Ectodermal cell (in vitro differentiated cells): ENCODE data around the gene MYD88.

Experiments used
- H3K27ac ChIP-seq: 2 replicates; pipeline ENCODE4 v1.7.0; 2013; ENCODE audit warnings: mild to moderate bottlenecking, low read depth, low read length; ENCODE audit not compliant: insufficient read depth, poor library complexity, severe bottlenecking
- H3K27me3 ChIP-seq: 2 replicates; pipeline ENCODE4 v1.7.0; 2013; ENCODE audit warnings: mild to moderate bottlenecking, low read length; ENCODE audit not compliant: insufficient read depth, control insufficient read depth, poor library complexity, severe bottlenecking
- H3K36me3 ChIP-seq: one replicate; pipeline ENCODE4 v1.7.0; 2013; ENCODE audit warnings: low read length; ENCODE audit not compliant: control insufficient read depth, insufficient read depth
- H3K4me1 ChIP-seq: one replicate; pipeline ENCODE4 v1.7.0; 2013; ENCODE audit warnings: low read length; ENCODE audit not compliant: control insufficient read depth, insufficient read depth
- H3K4me3 ChIP-seq: 2 replicates; pipeline ENCODE4 v1.7.0; 2013; ENCODE audit warnings: low read depth, low read length, control low read depth; ENCODE audit not compliant: insufficient read depth
- H3K9me3 ChIP-seq: 2 replicates; pipeline ENCODE4 v1.7.0; 2013; ENCODE audit warnings: mild to moderate bottlenecking, low read length, moderate library complexity; ENCODE audit not compliant: control insufficient read depth
- WGBS, 2 experiments: methylation state at CpG; one replicate each; pipeline ENCODE4 v1.1.7; 2013; ENCODE audit warnings: missing lambda C conversion rate in 2 of 2; 5-methylcytosine and 5-hydroxymethylcytosine counted together

The MYD88 gene

DNA sequence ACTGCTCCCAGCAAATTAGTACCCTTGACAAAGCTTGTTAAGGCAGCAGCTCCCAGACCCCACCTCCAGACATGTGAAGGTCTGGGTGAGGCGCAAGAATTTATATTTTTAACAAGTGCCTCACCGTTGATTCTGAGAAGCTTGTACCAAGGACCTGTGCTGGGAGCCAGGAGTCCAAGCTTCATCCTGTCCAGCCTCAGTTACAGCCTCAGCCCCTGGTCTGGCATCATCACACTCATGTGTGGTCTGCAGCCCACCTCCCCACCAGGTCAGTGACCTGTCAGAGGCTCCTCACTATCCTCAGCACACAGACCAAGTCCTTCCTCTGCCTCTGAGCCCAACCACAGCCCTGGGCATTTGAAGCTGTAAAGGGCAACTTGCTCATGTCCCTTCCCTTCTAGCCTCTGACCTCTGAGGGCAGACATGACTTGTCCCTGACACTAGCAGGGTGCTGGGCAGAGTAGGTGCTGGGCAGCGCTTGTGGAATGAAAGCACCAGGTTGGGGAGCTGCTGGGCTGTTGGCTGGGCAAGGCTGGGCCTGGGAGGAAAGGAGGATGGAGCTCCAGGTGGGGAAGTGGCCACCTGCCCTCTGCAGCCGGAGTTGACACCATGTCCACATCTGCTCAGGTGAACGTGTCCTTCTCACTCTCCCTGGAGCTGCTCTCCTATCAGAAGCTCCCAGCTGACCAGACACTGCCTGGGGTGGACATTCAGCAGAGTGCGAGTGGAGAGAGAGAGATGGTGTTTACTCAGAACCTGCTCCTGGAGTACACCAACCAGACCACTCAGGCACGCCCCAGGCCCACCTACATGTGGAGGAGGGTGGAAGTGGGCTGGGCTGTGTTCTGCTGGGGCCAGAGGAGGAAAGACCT, 18.4 kb upstream of the MYD88 start:
- WGBS, 2 experiments = 94 to 96% methylated on average over 7 of the region's 7 CpGs
- Histone ChIP-seq H3K36me3 (peaks cover 6% of the 10 kb centered on the region), H3K27ac (no peak overlapping the region), H3K9me3 (no peaks in the 10 kb centered on the region), H3K4me1 (no peaks in the 10 kb centered on the region), H3K4me3 (no peak overlapping the region), H3K27me3 (no peaks in the 10 kb centered on the region)

DNA sequence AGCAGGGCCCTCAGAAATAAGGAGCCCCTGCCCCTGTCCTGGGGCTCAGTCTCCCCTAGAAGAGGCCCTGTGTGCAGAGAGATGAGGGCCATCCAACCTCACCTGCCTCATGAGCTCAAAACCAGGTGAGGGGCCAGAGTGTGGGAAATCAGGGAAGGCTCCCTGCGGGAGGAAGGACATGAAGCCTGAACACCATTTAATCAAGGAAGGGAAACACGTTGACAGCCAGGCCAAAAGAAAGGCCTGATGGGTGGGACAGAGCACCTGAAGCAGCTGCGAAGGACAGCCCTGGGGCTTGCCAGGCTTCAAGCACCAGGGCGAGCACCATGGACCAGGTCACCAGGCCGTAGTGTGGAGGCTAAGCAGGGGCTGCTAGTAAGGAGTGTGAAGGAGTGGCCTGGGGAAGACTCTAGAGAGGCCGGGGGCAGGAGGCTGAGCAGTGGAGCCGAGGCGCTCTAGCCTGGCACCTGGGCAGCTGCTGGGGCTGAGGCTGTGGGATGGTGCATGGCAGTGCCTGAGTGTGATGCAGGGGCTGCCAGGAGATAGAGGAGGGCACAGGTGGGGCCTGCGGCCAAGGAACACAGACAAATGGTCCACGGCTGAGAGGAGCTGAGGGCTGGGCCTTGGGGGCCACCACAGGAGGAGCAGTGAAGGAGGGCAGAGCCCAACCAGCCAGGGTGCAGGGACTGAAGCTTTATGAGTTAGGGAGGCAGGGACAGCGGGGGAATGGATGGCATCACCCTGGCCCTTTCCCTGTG, 17.6 kb upstream of the MYD88 start:
- 93 to 95% methylated on average over 11 of the region's 11 CpGs for WGBS, 2 experiments
- Histone ChIP-seq H3K36me3 (peaks cover 6% of the 10 kb centered on the region), H3K9me3 (no peaks in the 10 kb centered on the region), H3K4me3 (no peak overlapping the region), H3K4me1 (no peaks in the 10 kb centered on the region), H3K27me3 (no peaks in the 10 kb centered on the region), H3K27ac (no peak overlapping the region)

GRCh38 chr3:38121451-38121831, 17.0 kb upstream of the MYD88 start:
- Histone ChIP-seq H3K27me3 (no peaks in the 10 kb centered on the region), H3K27ac (no peak overlapping the region), H3K36me3 (peaks cover 6% of the 10 kb centered on the region), H3K9me3 (no peaks in the 10 kb centered on the region), H3K4me1 (no peaks in the 10 kb centered on the region), H3K4me3 (no peak overlapping the region)
- WGBS, 2 experiments = 95 to 97% methylated on average over 9 of the region's 9 CpGs

- Histone ChIP-seq H3K27me3 (no peaks in the 10 kb centered on the region), H3K36me3 (peaks cover 6% of the 10 kb centered on the region), H3K9me3 (no peaks in the 10 kb centered on the region), H3K4me1 (no peaks in the 10 kb centered on the region), H3K27ac (no peak overlapping the region), H3K4me3 (no peak overlapping the region)
- 96 to 97% methylated on average over 13 of the region's 13 CpGs for WGBS, 2 experiments
Measured at GRCh38 chr3:38121832-38122461, 16.5 kb upstream of the MYD88 start.

DNA sequence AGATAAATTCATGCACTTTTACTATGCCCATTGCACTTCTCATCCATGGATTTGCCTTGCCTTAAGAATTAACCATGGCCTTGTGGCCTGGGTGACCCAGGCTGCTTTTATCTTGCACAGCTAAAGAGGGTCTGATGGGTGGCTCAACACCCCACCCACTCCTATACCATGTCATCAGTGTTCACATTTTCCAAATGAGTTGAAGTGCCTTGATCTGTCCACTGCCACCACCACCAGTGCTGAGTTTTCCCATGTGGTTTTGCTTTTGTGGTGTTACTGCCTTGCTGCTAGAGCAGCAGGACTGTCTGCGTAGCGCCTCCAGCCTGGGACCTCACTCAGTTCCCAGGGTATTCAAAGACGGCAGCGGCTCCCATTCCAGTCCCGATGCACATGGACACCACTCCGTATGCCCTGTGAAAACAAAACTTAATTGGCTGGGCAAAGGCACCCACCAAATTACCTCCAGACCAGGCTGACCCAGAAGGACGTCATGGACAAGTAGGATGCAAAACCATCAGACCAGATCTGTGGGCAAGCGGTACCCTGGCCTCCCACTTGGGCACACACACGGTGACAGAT, 15.7 kb upstream of the MYD88 start:
- H3K36me3 ChIP-seq = peaks cover 11% of the 10 kb centered on the region
- no peaks in the 10 kb centered on the region for H3K27me3 ChIP-seq
- H3K4me3 ChIP-seq = no peak overlapping the region
- no peaks in the 10 kb centered on the region for H3K9me3 ChIP-seq
- WGBS, 2 experiments = 92 to 96% methylated on average over 9 of the region's 9 CpGs
- H3K27ac ChIP-seq = no peak overlapping the region
- no peaks in the 10 kb centered on the region for H3K4me1 ChIP-seq

- Histone ChIP-seq H3K27me3 (no peaks in the 10 kb centered on the region), H3K9me3 (no peaks in the 10 kb centered on the region), H3K27ac (no peak overlapping the region), H3K4me3 (no peak overlapping the region), H3K4me1 (no peaks in the 10 kb centered on the region), H3K36me3 (peaks cover 18% of the 10 kb centered on the region)
- 92 to 93% methylated on average over 7 of the region's 7 CpGs for WGBS, 2 experiments
Measured at GRCh38 chr3:38124324-38125122, 13.9 kb upstream of the MYD88 start.

DNA sequence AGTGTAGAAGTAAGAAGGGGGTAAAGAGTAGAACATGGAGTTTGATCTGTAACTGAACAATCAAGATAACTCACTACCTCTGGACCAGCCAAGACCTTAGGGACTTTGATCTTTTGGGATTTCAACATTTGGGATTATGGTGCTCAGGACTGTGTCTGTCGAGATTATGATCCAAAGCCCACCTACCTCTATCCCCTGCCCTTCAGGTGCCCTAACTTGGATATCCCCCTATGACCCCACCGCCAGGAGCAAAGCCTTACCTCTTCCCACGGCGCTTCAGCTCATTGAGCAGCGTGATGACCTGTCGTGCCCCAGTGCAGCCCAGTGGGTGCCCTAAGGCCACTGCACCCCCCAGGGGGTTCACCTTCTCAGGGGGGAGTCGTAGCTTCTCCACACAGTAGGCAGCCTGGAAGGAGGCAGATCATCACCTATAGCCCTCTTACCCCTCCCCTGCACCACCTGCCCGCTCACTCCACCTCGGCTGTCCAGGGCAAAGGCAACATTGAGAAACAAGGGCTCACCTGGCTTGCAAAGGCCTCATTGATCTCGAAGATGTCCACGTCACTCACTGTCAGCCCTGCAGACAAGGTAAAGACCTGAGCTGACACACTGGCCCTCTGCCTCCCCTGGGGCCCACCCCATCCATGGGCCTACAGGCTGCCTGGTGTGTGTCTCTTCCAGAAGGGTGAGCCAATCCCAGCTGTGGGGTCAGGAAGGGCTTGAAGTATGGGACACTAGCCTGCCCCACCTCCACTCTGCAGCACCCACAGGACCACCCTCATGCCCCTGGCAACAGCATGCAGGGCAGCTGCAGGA, 12.9 kb upstream of the MYD88 start:
- no peaks in the 10 kb centered on the region for H3K27me3 ChIP-seq
- H3K4me1 ChIP-seq = no peaks in the 10 kb centered on the region
- H3K27ac ChIP-seq = no peak overlapping the region
- H3K36me3 ChIP-seq = peaks cover 18% of the 10 kb centered on the region
- H3K9me3 ChIP-seq = no peaks in the 10 kb centered on the region
- H3K4me3 ChIP-seq = no peak overlapping the region
- 94 to 95% methylated on average over 11 of the region's 11 CpGs for WGBS, 2 experiments

DNA sequence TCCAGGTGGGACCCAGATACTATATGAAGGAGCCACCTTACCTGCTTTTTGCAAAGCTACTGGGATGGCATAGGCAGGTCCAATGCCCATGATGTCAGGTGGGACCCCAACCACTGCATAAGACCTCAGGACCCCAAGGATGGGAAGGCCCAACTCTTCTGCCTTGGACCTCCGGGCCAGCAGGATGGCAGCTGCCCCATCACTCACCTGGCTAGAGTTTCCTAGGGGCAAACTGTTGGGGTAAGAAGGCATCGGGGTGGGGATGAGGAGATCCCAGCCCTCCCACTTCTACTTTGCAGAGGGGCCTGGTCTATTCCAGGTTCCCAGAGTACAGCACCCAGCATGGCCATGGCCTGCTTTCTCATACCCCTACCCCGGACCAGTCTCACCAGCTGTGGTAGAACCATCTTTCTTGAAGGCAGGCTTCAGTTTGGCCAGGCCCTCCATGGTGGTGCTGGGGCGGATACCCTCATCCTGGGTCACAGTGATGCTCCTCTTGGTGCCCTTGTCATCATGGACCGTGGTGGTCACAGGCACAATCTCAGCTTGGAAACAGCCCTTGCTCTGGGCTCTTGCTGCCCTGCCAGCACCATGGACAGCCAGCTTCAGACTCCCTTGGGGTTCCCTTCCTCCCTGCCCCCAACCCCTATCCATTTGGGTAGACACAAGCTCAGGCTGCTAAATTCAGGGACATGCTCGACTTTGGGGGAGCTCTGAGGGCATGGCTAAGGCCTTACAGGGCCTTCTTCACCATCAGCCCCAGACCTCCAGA, 12.2 kb upstream of the MYD88 start:
- Histone ChIP-seq H3K27me3 (no peaks in the 10 kb centered on the region), H3K36me3 (peaks cover 25% of the 10 kb centered on the region), H3K9me3 (no peaks in the 10 kb centered on the region), H3K4me1 (no peaks in the 10 kb centered on the region), H3K27ac (no peak overlapping the region), H3K4me3 (no peak overlapping the region)
- 91 to 93% methylated on average over 6 of the region's 6 CpGs for WGBS, 2 experiments
